ENCODE measurements around the gene SCD. TPM values are rescaled to one million over a fixed set of nuclear protein-coding genes. Genes with fewer than 3 reads are reported as not detected.
A peak's percentile ranks its signal among the peaks of the same experiment; 100 is the strongest.

The SCD gene
- total and polyA plus RNA-seq, 7 donors: 4.2 to 199 (median 13.6) TPM

- H3K9me3 ChIP-seq: no peaks in the 10 kb centered on the region
- no peak for TF ChIP-seq EP300 (IDR thresholded peaks at IDR 0.05)
- TF ChIP-seq POLR2A (IDR thresholded peaks at IDR 0.05): no peak
- TF ChIP-seq CTCF (IDR thresholded peaks at IDR 0.05): no peak
- TF ChIP-seq POLR2AphosphoS5 (IDR thresholded peaks at IDR 0.05): no peak
- no peak for DNase-seq
- intact Hi-C loops (cut with DNase I): loop anchor here (1.0 kb wide), 1 partner anchor 91 kb away; no protein-coding TSS in a partner anchor
- peaks cover 0 to 15% (median 5%) of the 10 kb centered on the region in 4 donors for H3K4me1 ChIP-seq
- no peaks in the 10 kb centered on the region for H3K36me3 ChIP-seq
- WGBS, 2 donors: 31 to 75% methylated on average over 7 of the region's 7 CpGs
- no peak overlapping the region for H3K27ac ChIP-seq
- peaks cover 0 to 10% (median 0%) of the 10 kb centered on the region in 3 donors for H3K27me3 ChIP-seq
- H3K4me3 ChIP-seq: no peak overlapping the region
Measured at GRCh38 chr10:100342627-100342972, 4.4 kb upstream of the SCD start.

GRCh38 chr10:100344241-100344788, 2.7 kb upstream of the SCD start:
- Histone ChIP-seq H3K27ac (no peak overlapping the region), H3K36me3 (no peaks in the 10 kb centered on the region), H3K9me3 (no peaks in the 10 kb centered on the region), H3K4me3 (no peak overlapping the region), H3K27me3 (peaks cover 0 to 27% (median 8%) of the 10 kb centered on the region in 3 donors), H3K4me1 (peaks cover 0 to 30% (median 9%) of the 10 kb centered on the region in 4 donors)
- TF ChIP-seq EP300 (IDR thresholded peaks at IDR 0.05): no peak
- TF ChIP-seq CTCF (IDR thresholded peaks at IDR 0.05): no peak
- no peak for TF ChIP-seq POLR2AphosphoS5 (IDR thresholded peaks at IDR 0.05)
- no peak for TF ChIP-seq POLR2A (IDR thresholded peaks at IDR 0.05)
- intact Hi-C loops (cut with DNase I): no loop called here
- 80 to 94% methylated on average over 3 of the region's 3 CpGs for WGBS, 2 donors
- no peak for DNase-seq

- Histone ChIP-seq H3K4me3 (peak overlapping the region in 3 of 4 donors; percentile 55 to 61 (median 60)), H3K36me3 (no peaks in the 10 kb centered on the region), H3K4me1 (peaks cover 0 to 30% (median 9%) of the 10 kb centered on the region in 4 donors), H3K27ac (peak overlapping the region in 1 of 4 donors; percentile 67), H3K27me3 (peaks cover 0 to 28% (median 8%) of the 10 kb centered on the region in 3 donors), H3K9me3 (no peaks in the 10 kb centered on the region)
- intact Hi-C loops (cut with DNase I): no loop called here
- no peak for DNase-seq
- TF ChIP-seq CTCF (IDR thresholded peaks at IDR 0.05) (no peak), EP300 (IDR thresholded peaks at IDR 0.05) (no peak), POLR2A (IDR thresholded peaks at IDR 0.05) (no peak), POLR2AphosphoS5 (IDR thresholded peaks at IDR 0.05) (no peak)
- 69 to 71% methylated on average over 9 of the region's 9 CpGs for WGBS, 2 donors
Measured at GRCh38 chr10:100345570-100346330, 1.3 kb upstream of the SCD start.

- intact Hi-C loops (cut with DNase I): no loop called here
- peaks cover 0 to 28% (median 8%) of the 10 kb centered on the region in 3 donors for H3K27me3 ChIP-seq
- no peaks in the 10 kb centered on the region for H3K9me3 ChIP-seq
- H3K36me3 ChIP-seq: no peaks in the 10 kb centered on the region
- peak overlapping the region in 3 of 4 donors; percentile 41 to 67 (median 64) for H3K27ac ChIP-seq
- TF ChIP-seq CTCF (IDR thresholded peaks at IDR 0.05) (no peak), POLR2AphosphoS5 (IDR thresholded peaks at IDR 0.05) (peak in 1 of 4 donors; percentile 54)
- DNase-seq: peak; percentile 75
- 1% methylated on average over 36 of the region's 36 CpGs for WGBS, 2 donors
- H3K4me1 ChIP-seq: peaks cover 0 to 30% (median 9%) of the 10 kb centered on the region in 4 donors
- H3K4me3 ChIP-seq: peak overlapping the region; percentile 32 to 61 (median 58)
Measured at GRCh38 chr10:100346351-100346764, 675 bp upstream of the SCD start.

All from sigmoid colon (tissue), 7 donors.